HCT116 (cell line): ENCODE measurements around the gene HNF4A. TPM values are rescaled to one million over a fixed set of nuclear protein-coding genes. Genes with fewer than 3 reads are reported as not detected.

Source experiments
- ATAC-seq: fragments of 200-7000 bp; cut with Tn5 transposase; 2 replicates; pipeline ENCODE4 v1.9.1; 2020; ENCODE audit warnings: mild to moderate bottlenecking, moderate library complexity
- BruUV-seq: library from RNA; stranded (reverse); fragments of 400-500 nt; replicated peaks from 2 replicates; lab custom pipeline; 2021; lab: Mats Ljungman, UMichigan
- CTCF ChIA-PET: fragments of 300-600 bp; sonication (Branson Sonifier 250); formaldehyde crosslinking; loops from one replicate; lab custom pipeline; 2021; ENCODE audit warnings: antibody characterized with exemption; lab: Charles Lee
- POLR2A ChIA-PET: fragments of 300-600, 350-600 bp; sonication (Branson Sonifier 250); formaldehyde crosslinking; loops from one replicate; lab custom pipeline; 2021; ENCODE audit warnings: antibody characterized with exemption; lab: Charles Lee
- RAD21 ChIA-PET, 2 experiments: fragments of 300-600 bp; sonication (Branson Sonifier 250); formaldehyde crosslinking; loops; one replicate each; lab custom pipeline; 2023; ENCODE audit warnings: low total read pairs in 2 of 2; ENCODE audit not compliant: uncharacterized antibody in 2 of 2, unreplicated experiment in 2 of 2, low non-redundant PET in 1 of 2; lab: Charles Lee
- DNase-seq: peaks from one replicate; pipeline ENCODE4 v3.0.0-alpha.2; 2010; ENCODE audit warnings: low read depth, low spot score
- H2AFZ ChIP-seq: fragments of 200-600 bp; shearing (Covaris generic), sonication (generic); 2 replicates; pipeline ENCODE4 v1.6.1; 2017; ENCODE audit warnings: low read depth, mixed run types, mixed read lengths, antibody characterized with exemption, low read length; ENCODE audit not compliant: poor library complexity, severe bottlenecking
- H3K27ac ChIP-seq: 2 replicates; pipeline ENCODE4 v1.5.1; 2012; ENCODE audit warnings: low read depth, low read length
- H3K27me3 ChIP-seq: fragments of 200-600 bp; sonication (generic); 2 replicates; pipeline ENCODE4 v1.6.1; 2016; ENCODE audit warnings: mixed run types, low read length, mixed read lengths; ENCODE audit not compliant: insufficient read depth
- H3K36me3 ChIP-seq, 2 experiments: fragments of 200-500 bp in 1 of 2; fragments of 200-600 bp in 1 of 2; sonication (Bioruptor generic) in 1 of 2; sonication (generic) in 1 of 2; 2 replicates each; pipeline versions ENCODE4 v1.5.1 to v1.6.1; 2014 to 2016; ENCODE audit warnings: low read length in 2 of 2, inconsistent platforms in 1 of 2, mixed read lengths in 1 of 2, mixed run types in 1 of 2; ENCODE audit not compliant: insufficient read depth in 2 of 2, control insufficient read depth in 1 of 2
- H3K4me1 ChIP-seq, 2 experiments: fragments of 200-600 bp in 1 of 2; sonication (generic) in 1 of 2; 2 replicates each; pipeline versions ENCODE4 v1.5.1 to v1.6.1; 2012 to 2017; ENCODE audit warnings: low read length in 2 of 2, inconsistent platforms in 1 of 2, mild to moderate bottlenecking in 1 of 2, mixed read lengths in 1 of 2, mixed run types in 1 of 2, moderate library complexity in 1 of 2; ENCODE audit not compliant: insufficient read depth in 2 of 2, control insufficient read depth in 1 of 2
- H3K4me2 ChIP-seq: fragments of 200-600 bp; sonication (generic); 2 replicates; pipeline ENCODE4 v1.6.1; 2017; ENCODE audit warnings: mixed run types, low read length, mixed read lengths
- H3K4me3 ChIP-seq, 2 experiments: fragments of 200-600 bp in 1 of 2; sonication (generic) in 1 of 2; replicated peaks in 1 of 2; 2 replicates each; pipeline ENCODE4 v1.5.1; 2011 to 2016; ENCODE audit warnings: low read length in 2 of 2, control low read depth in 1 of 2, low read depth in 1 of 2, mild to moderate bottlenecking in 1 of 2, mixed read lengths in 1 of 2, mixed run types in 1 of 2
- H3K79me2 ChIP-seq: fragments of 200-600 bp; sonication (generic); 2 replicates; pipeline ENCODE4 v1.6.1; 2017; ENCODE audit warnings: mild to moderate bottlenecking, mixed run types, low read length, moderate library complexity, mixed read lengths; ENCODE audit not compliant: insufficient read depth
- H3K9ac ChIP-seq: fragments of 200-600 bp; sonication (generic); 2 replicates; pipeline ENCODE4 v1.6.1; 2016; ENCODE audit warnings: low read length, mixed read lengths
- H3K9me2 ChIP-seq: fragments of 200-600 bp; sonication (generic), shearing (Covaris generic); 2 replicates; pipeline ENCODE4 v1.6.1; 2017; ENCODE audit warnings: mixed run types, mild to moderate bottlenecking, moderate library complexity; ENCODE audit not compliant: insufficient read depth
- H3K9me3 ChIP-seq, 2 experiments: fragments of 200-500 bp in 1 of 2; fragments of 200-600 bp in 1 of 2; sonication (Bioruptor generic) in 1 of 2; sonication (generic) in 1 of 2; 2 replicates each; pipeline ENCODE4 v1.6.1; 2014 to 2017; ENCODE audit warnings: low read length in 2 of 2, mixed read lengths in 2 of 2, inconsistent platforms in 1 of 2, low read depth in 1 of 2, mild to moderate bottlenecking in 1 of 2, mixed run types in 1 of 2, moderate library complexity in 1 of 2; ENCODE audit not compliant: control insufficient read depth in 1 of 2, insufficient read depth in 1 of 2
- H4K20me1 ChIP-seq: fragments of 200-600 bp; sonication (generic), shearing (Covaris generic); 2 replicates; pipeline ENCODE4 v1.6.1; 2017; ENCODE audit warnings: mixed run types, mild to moderate bottlenecking, moderate library complexity; ENCODE audit not compliant: insufficient read depth
- CBX3 ChIP-seq: IDR thresholded peaks from 2 replicates; pipeline ENCODE4 v1.6.1; 2012; ENCODE audit warnings: low read depth
- EZH2phosphoT487 ChIP-seq: fragments of 200-600 bp; IDR thresholded peaks from 2 replicates; pipeline ENCODE4 v1.6.1; 2018; ENCODE audit warnings: antibody characterized with exemption, borderline replicate concordance
- POLR2AphosphoS5 ChIP-seq: IDR thresholded peaks from 2 replicates; pipeline ENCODE4 v1.6.1; 2011; ENCODE audit warnings: mild to moderate bottlenecking, low read depth, low read length, moderate library complexity
- RAD21 ChIP-seq: IDR thresholded peaks from 2 replicates; pipeline ENCODE4 v1.6.1; 2012; ENCODE audit warnings: low read depth, mild to moderate bottlenecking
- SIN3A ChIP-seq: IDR thresholded peaks from 2 replicates; pipeline ENCODE4 v1.6.1; 2012; ENCODE audit warnings: low read depth
- SP1 ChIP-seq: IDR thresholded peaks from 2 replicates; pipeline ENCODE4 v1.6.1; 2012; ENCODE audit warnings: low read depth
- TCF7L2 ChIP-seq: IDR thresholded peaks from 2 replicates; pipeline ENCODE4 v1.7.0; 2011; ENCODE audit warnings: borderline replicate concordance, inconsistent platforms; ENCODE audit not compliant: insufficient read depth, insufficient read length; ENCODE audit errors: extremely low read depth
- ZFX ChIP-seq: fragments of 450-650 bp; IDR thresholded peaks from 2 replicates; pipeline ENCODE4 v1.6.1; 2017
- ZNF274 ChIP-seq: fragments of 200-500 bp; sonication (Bioruptor generic); IDR thresholded peaks from 2 replicates; pipeline ENCODE4 v1.6.1; 2014; ENCODE audit warnings: mild to moderate bottlenecking, low read depth, low read length, inconsistent platforms
- intact Hi-C: fragments of 100-400 bp; cut with micrococcal nuclease; formaldehyde crosslinking; loops from 2 replicates; pipeline ENCODE4 v1.10.0; 2022
- total RNA-seq: library from RNA; stranded (reverse); gene quantifications from one replicate; pipeline ENCODE4 v1.2.1, GENCODE V29; 2021; ENCODE audit not compliant: unreplicated experiment
- TF ChIP-seq, protein P1 (sequence below): IDR thresholded peaks from 2 replicates; pipeline ENCODE4 v1.6.1; 2012
- TF ChIP-seq, protein P2 (sequence below), 3 experiments: fragments of 200-600 bp in 1 of 3; sonication (generic) in 1 of 3; IDR thresholded peaks in 2 of 3; conservative IDR thresholded peaks in 1 of 3; 2 replicates each; pipeline ENCODE4 v1.5.1; 2012 to 2017; ENCODE audit warnings: low read depth in 2 of 3, low read length in 2 of 3, antibody characterized with exemption in 1 of 3, borderline replicate concordance in 1 of 3, control low read depth in 1 of 3, mild to moderate bottlenecking in 1 of 3, mixed read lengths in 1 of 3, mixed run types in 1 of 3, moderate library complexity in 1 of 3; ENCODE audit not compliant: insufficient read depth in 1 of 3
- TF ChIP-seq, protein P3 (sequence below): IDR thresholded peaks from 2 replicates; pipeline ENCODE4 v1.6.1; 2012; ENCODE audit warnings: low read depth

The HNF4A gene
- total RNA-seq, 1 experiment from 2014 or later: 7.4 TPM

DNA sequence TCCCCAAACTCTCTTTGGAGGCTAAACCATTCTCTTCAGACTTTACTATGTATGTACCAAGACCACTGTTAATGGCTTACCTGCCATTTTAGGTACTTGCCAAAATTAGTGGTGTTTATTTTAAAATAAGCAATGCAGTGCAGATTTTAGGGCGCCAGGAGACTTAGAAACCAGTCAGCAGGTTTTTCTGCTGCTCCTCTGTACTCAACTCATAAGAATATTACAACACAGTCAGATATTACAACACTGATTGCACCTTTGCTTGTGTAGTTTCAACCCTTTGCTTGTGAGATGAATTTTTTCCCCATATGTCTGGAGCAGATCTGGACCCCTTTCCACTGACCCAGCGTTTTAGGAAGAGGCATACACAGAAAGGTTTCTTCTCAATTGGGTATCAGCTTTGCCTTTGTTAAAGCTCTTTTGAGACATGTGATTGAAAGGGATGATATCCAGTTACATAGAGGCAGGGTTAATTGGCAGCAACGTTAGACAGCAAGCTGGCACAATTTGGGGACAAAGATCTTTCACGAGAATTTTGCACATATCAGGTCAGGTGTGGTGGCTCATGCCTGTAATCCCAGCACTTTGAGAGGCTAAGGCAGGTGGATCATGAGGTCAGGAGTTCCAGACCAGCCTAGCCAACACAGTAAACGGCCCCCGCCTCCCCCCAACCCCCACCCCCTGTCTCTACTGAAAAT is 126.4 kb downstream of the HNF4A start:
- H3K9me2 ChIP-seq: no peaks in the 10 kb centered on the region
- CTCF ChIA-PET: no interaction called here
- H2AFZ ChIP-seq: no peak overlapping the region
- no TSS peak for BruUV-seq
- intact Hi-C loops: no loop called here
- no peak overlapping the region for H3K27ac ChIP-seq
- H3K9ac ChIP-seq: no peak overlapping the region
- no peak for TF ChIP-seq EZH2phosphoT487
- no peak overlapping the region for H3K4me2 ChIP-seq
- no peaks in the 10 kb centered on the region for H4K20me1 ChIP-seq
- H3K27me3 ChIP-seq: no peaks in the 10 kb centered on the region
- ATAC-seq (no peak), DNase-seq (no peak)
- peaks cover 0 to 4% of the 10 kb centered on the region in 2 experiments; a peak in 2 of 4 replicates for H3K4me1 ChIP-seq
- POLR2A ChIA-PET: no interaction called here
- RAD21 ChIA-PET: no interaction called here
- no peak overlapping the region for H3K4me3 ChIP-seq
- peaks cover 20% of the 10 kb centered on the region in 2 experiments; a peak in 3 of 4 replicates for H3K36me3 ChIP-seq
- H3K9me3 ChIP-seq: no peaks in the 10 kb centered on the region
- peaks cover 2% of the 10 kb centered on the region; the same call in 1 of the 2 replicates for H3K79me2 ChIP-seq

DNA sequence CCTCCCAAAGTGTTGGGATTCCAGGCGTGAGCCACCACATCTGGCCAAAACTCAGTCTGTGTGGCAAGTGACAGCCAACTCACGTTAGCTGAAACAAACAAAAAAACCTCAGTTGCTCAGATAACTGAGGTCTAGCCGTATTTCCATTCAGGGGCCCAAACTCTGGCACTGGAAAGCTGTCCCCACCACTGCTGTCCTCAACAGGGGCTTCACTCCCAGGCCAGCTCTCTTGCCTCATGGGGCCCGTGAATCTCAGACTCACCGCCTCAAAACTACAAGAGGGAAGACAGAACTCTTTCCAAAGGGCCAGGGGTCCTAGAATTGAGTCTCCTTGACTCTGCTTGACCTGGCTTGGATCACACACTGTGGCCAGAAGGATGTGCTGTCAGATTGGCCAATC is 127.6 kb downstream of the HNF4A start:
- no peaks in the 10 kb centered on the region for H3K4me1 ChIP-seq
- H4K20me1 ChIP-seq: no peaks in the 10 kb centered on the region
- ATAC-seq (no peak), DNase-seq (no peak)
- intact Hi-C loops: no loop called here
- ChIA-PET CTCF (no interaction called here), RAD21 (no interaction called here), POLR2A (no interaction called here)
- H3K9me3 ChIP-seq: no peaks in the 10 kb centered on the region
- no peaks in the 10 kb centered on the region for H3K79me2 ChIP-seq
- H3K9ac ChIP-seq: no peak overlapping the region
- H3K27me3 ChIP-seq: no peaks in the 10 kb centered on the region
- TF ChIP-seq SIN3A: no peak
- TF ChIP-seq, protein P1, sequence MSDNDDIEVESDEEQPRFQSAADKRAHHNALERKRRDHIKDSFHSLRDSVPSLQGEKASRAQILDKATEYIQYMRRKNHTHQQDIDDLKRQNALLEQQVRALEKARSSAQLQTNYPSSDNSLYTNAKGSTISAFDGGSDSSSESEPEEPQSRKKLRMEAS: no peak
- no peak for TF ChIP-seq CBX3
- TF ChIP-seq, protein P2, sequence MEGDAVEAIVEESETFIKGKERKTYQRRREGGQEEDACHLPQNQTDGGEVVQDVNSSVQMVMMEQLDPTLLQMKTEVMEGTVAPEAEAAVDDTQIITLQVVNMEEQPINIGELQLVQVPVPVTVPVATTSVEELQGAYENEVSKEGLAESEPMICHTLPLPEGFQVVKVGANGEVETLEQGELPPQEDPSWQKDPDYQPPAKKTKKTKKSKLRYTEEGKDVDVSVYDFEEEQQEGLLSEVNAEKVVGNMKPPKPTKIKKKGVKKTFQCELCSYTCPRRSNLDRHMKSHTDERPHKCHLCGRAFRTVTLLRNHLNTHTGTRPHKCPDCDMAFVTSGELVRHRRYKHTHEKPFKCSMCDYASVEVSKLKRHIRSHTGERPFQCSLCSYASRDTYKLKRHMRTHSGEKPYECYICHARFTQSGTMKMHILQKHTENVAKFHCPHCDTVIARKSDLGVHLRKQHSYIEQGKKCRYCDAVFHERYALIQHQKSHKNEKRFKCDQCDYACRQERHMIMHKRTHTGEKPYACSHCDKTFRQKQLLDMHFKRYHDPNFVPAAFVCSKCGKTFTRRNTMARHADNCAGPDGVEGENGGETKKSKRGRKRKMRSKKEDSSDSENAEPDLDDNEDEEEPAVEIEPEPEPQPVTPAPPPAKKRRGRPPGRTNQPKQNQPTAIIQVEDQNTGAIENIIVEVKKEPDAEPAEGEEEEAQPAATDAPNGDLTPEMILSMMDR (IDR thresholded peaks at IDR 0.05 in 2 of 3, conservative IDR thresholded peaks at IDR 0.05 in 1 of 3; ENCODE audit: borderline replicate concordance in 1 of 3, insufficient read depth in 1 of 3, low read depth in 2 of 3, low read length in 2 of 3): no peak
- TF ChIP-seq, protein P3, sequence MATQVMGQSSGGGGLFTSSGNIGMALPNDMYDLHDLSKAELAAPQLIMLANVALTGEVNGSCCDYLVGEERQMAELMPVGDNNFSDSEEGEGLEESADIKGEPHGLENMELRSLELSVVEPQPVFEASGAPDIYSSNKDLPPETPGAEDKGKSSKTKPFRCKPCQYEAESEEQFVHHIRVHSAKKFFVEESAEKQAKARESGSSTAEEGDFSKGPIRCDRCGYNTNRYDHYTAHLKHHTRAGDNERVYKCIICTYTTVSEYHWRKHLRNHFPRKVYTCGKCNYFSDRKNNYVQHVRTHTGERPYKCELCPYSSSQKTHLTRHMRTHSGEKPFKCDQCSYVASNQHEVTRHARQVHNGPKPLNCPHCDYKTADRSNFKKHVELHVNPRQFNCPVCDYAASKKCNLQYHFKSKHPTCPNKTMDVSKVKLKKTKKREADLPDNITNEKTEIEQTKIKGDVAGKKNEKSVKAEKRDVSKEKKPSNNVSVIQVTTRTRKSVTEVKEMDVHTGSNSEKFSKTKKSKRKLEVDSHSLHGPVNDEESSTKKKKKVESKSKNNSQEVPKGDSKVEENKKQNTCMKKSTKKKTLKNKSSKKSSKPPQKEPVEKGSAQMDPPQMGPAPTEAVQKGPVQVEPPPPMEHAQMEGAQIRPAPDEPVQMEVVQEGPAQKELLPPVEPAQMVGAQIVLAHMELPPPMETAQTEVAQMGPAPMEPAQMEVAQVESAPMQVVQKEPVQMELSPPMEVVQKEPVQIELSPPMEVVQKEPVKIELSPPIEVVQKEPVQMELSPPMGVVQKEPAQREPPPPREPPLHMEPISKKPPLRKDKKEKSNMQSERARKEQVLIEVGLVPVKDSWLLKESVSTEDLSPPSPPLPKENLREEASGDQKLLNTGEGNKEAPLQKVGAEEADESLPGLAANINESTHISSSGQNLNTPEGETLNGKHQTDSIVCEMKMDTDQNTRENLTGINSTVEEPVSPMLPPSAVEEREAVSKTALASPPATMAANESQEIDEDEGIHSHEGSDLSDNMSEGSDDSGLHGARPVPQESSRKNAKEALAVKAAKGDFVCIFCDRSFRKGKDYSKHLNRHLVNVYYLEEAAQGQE: no peak
- TF ChIP-seq ZNF274: no peak
- no peak for TF ChIP-seq RAD21
- no peak for TF ChIP-seq ZFX
- TF ChIP-seq TCF7L2: no peak
- TF ChIP-seq POLR2AphosphoS5: no peak
- TF ChIP-seq SP1: no peak
- H3K9me2 ChIP-seq: no peaks in the 10 kb centered on the region
- peaks cover 20 to 21% of the 10 kb centered on the region in 2 experiments; a peak in 3 of 4 replicates for H3K36me3 ChIP-seq
- no peak overlapping the region for H3K27ac ChIP-seq
- H2AFZ ChIP-seq: no peak overlapping the region
- no peak overlapping the region for H3K4me3 ChIP-seq
- H3K4me2 ChIP-seq: no peak overlapping the region
- BruUV-seq: no TSS peak
